Keratinocyte (primary cell): ENCODE measurements around the gene DPY19L1.
"Not testable (repeated sequence)": the region's sequence is repeated elsewhere in the genome, so short reads cannot be mapped to it uniquely, and the experiment has no call there.

Experiments
- CTCF ChIP-seq, 3 experiments: IDR thresholded peaks in 1 of 3; conservative IDR thresholded peaks in 1 of 3; optimal IDR thresholded peaks in 1 of 3; 2 replicates in 2 of 3; 3 replicates in 1 of 3; pipeline versions ENCODE3 to v1.5.1; 2011; ENCODE audit warnings: low read length in 3 of 3, mild to moderate bottlenecking in 3 of 3, moderate library complexity in 2 of 3, control low read depth in 1 of 3, inconsistent platforms in 1 of 3; ENCODE audit not compliant: insufficient read depth in 2 of 3; ENCODE audit errors: extremely low read depth in 1 of 3
- EZH2 ChIP-seq: IDR thresholded peaks from one replicate; pipeline ENCODE4 v1.6.1; 2012; ENCODE audit warnings: inconsistent platforms, mild to moderate bottlenecking, low read length, moderate library complexity

GRCh38 chr7:34996423-34997090 lies 40.7 kb downstream of the DPY19L1 start:
- TF ChIP-seq CTCF (optimal IDR thresholded peaks at IDR 0.05 in 1 of 3, IDR thresholded peaks at IDR 0.05 in 1 of 3, conservative IDR thresholded peaks at IDR 0.05 in 1 of 3; ENCODE audit: extremely low read depth in 1 of 3, insufficient read depth in 2 of 3, low read length in 3 of 3); EZH2: not testable (repeated sequence)
